HepG2 (cell line): ENCODE data around the gene RHAG. TPM values are rescaled to one million over a fixed set of nuclear protein-coding genes. Genes with fewer than 3 reads are reported as not detected.

Experiments
- CREM ChIP-seq, 2 experiments: sonication (generic) in 1 of 2; formaldehyde crosslinking in 1 of 2; IDR thresholded peaks; 2 replicates each; pipeline versions ENCODE4 v1.4.0 to v1.6.1; 2016 to 2020; ENCODE audit warnings: antibody characterized with exemption in 1 of 2, mild to moderate bottlenecking in 1 of 2, missing genetic modification reagents in 1 of 2
- ELF1 ChIP-seq: sonication (generic); formaldehyde crosslinking; IDR thresholded peaks from 2 replicates; pipeline ENCODE4 v1.4.0; 2020; ENCODE audit warnings: missing genetic modification reagents
- FOSL2 ChIP-seq: sonication (generic); formaldehyde crosslinking; IDR thresholded peaks from 2 replicates; pipeline ENCODE4 v1.4.0; 2020; ENCODE audit warnings: missing genetic modification reagents
- FOXA3 ChIP-seq: IDR thresholded peaks from 2 replicates; pipeline ENCODE4 v1.6.1; 2016; ENCODE audit warnings: missing genetic modification reagents, missing compliant biosample characterization
- FOXP1 ChIP-seq, 2 experiments: fragments of 450-650 bp in 1 of 2; IDR thresholded peaks; 2 replicates each; pipeline ENCODE4 v1.6.1; 2017 to 2018; ENCODE audit warnings: antibody characterized with exemption in 1 of 2
- PHF21A ChIP-seq: sonication (generic); formaldehyde crosslinking; IDR thresholded peaks from 2 replicates; pipeline ENCODE4 v1.5.0; 2020; ENCODE audit warnings: mild to moderate bottlenecking, missing genetic modification reagents
- RFXAP ChIP-seq: sonication (generic); formaldehyde crosslinking; IDR thresholded peaks from 2 replicates; pipeline ENCODE4 v1.4.0; 2020; ENCODE audit warnings: missing genetic modification reagents, borderline replicate concordance
- SALL1 ChIP-seq: sonication (generic); formaldehyde crosslinking; IDR thresholded peaks from 2 replicates; pipeline ENCODE4 v1.8.0; 2022; ENCODE audit warnings: mild to moderate bottlenecking, missing genetic modification reagents
- SNAPC2 ChIP-seq: sonication (generic); formaldehyde crosslinking; IDR thresholded peaks from 2 replicates; pipeline ENCODE4 v1.8.1; 2022; ENCODE audit warnings: mild to moderate bottlenecking, missing genetic modification reagents
- TCF7 ChIP-seq: sonication (generic); IDR thresholded peaks from 2 replicates; pipeline ENCODE4 v1.6.1; 2016; ENCODE audit warnings: antibody characterized with exemption, low read depth
- TEAD2 ChIP-seq: sonication (generic); formaldehyde crosslinking; IDR thresholded peaks from 2 replicates; pipeline ENCODE4 v1.9.0; 2021; ENCODE audit warnings: missing genetic modification reagents
- ZBTB21 ChIP-seq: sonication (generic); formaldehyde crosslinking; IDR thresholded peaks from 2 replicates; pipeline ENCODE4 v1.4.0; 2020; ENCODE audit warnings: missing genetic modification reagents
- ZNF335 ChIP-seq: sonication (generic); formaldehyde crosslinking; IDR thresholded peaks from 2 replicates; pipeline ENCODE4 v1.4.0; 2020; ENCODE audit warnings: missing genetic modification reagents
- ZNF761 ChIP-seq: sonication (generic); formaldehyde crosslinking; conservative IDR thresholded peaks from 2 replicates; pipeline ENCODE4 v1.4.0; 2020; ENCODE audit warnings: mild to moderate bottlenecking, missing genetic modification reagents
- ZNF879 ChIP-seq: sonication (generic); formaldehyde crosslinking; IDR thresholded peaks from 2 replicates; pipeline ENCODE4 v1.8.1; 2023; ENCODE audit warnings: missing genetic modification reagents
- polyA plus RNA-seq, 8 experiments: library from polyadenylated mRNA; depleted of rRNA in 3 of 8; stranded (reverse) in 7 of 8; unstranded in 1 of 8; fragments of >200 nt; fragmentation: Illumina TruSeq in 4 of 8; extraction: Trizol in 4 of 8; gene quantifications; 2 replicates each; pipeline versions ENCODE4 v1.2.1 to v1.2.3, GENCODE V29; 2011 to 2016; ENCODE audit warnings: low read depth in 4 of 8, missing spikeins in 1 of 8, mixed read lengths in 1 of 8; ENCODE audit not compliant: insufficient read depth in 1 of 8
- total RNA-seq, 5 experiments: library from RNA; depleted of rRNA; stranded (reverse); fragments of >200 nt; fragmentation: Illumina TruSeq; extraction: Trizol; gene quantifications; 2 replicates each; pipeline ENCODE4 v1.2.3, GENCODE V29; 2016; ENCODE audit warnings: low read depth in 1 of 5
- TF ChIP-seq, protein P1 (sequence below): IDR thresholded peaks from 2 replicates; pipeline ENCODE4 v1.6.1; 2016
- TF ChIP-seq, protein P2 (sequence below): IDR thresholded peaks from 2 replicates; pipeline ENCODE4 v1.4.0; 2020; ENCODE audit warnings: mild to moderate bottlenecking, missing genetic modification reagents
- TF ChIP-seq, protein P3 (sequence below): sonication (generic); formaldehyde crosslinking; IDR thresholded peaks from 2 replicates; pipeline ENCODE4 v1.8.1; 2023; ENCODE audit warnings: missing genetic modification reagents, inconsistent platforms, borderline replicate concordance
- TF ChIP-seq, protein P4 (sequence below): IDR thresholded peaks from 2 replicates; pipeline ENCODE4 v1.6.1; 2016; ENCODE audit warnings: control low read depth

Gene RHAG
- total and polyA plus RNA-seq, 2 of the 13 experiments (the other 11 are each of a cell fraction or from before 2014, with no cell fraction given), result not detected

DNA sequence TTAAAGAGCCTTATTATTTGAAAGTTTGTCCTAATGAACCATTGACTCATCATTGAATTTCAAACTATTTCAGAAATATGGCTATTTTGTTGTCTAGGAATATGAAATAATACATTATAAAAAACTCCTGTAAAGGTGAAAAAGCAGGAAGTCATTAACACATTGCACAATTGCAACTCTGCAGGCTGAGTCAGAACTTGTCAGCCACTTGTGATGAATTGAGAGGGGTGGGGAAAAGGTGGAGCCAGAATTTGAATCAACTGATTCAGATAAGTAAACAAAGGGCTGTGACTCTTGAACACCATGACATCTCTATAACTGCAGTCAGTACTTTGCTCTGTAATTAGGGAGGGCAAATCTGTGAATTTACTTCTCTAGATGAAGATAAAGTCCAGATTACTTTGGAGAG lies 80.2 kb downstream of the RHAG start (continued):
- no peak for TF ChIP-seq ZNF761 (CRISPR knock-in tag)
- TF ChIP-seq ZNF879 (CRISPR knock-in tag), result no peak
- TF ChIP-seq, protein P1, sequence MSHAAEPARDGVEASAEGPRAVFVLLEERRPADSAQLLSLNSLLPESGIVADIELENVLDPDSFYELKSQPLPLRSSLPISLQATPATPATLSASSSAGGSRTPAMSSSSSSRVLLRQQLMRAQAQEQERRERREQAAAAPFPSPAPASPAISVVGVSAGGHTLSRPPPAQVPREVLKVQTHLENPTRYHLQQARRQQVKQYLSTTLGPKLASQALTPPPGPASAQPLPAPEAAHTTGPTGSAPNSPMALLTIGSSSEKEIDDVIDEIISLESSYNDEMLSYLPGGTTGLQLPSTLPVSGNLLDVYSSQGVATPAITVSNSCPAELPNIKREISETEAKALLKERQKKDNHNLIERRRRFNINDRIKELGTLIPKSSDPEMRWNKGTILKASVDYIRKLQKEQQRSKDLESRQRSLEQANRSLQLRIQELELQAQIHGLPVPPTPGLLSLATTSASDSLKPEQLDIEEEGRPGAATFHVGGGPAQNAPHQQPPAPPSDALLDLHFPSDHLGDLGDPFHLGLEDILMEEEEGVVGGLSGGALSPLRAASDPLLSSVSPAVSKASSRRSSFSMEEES (CRISPR knock-in tag), result peak; percentile 65; the same call in 1 of the 2 replicates
- TF ChIP-seq, protein P2, sequence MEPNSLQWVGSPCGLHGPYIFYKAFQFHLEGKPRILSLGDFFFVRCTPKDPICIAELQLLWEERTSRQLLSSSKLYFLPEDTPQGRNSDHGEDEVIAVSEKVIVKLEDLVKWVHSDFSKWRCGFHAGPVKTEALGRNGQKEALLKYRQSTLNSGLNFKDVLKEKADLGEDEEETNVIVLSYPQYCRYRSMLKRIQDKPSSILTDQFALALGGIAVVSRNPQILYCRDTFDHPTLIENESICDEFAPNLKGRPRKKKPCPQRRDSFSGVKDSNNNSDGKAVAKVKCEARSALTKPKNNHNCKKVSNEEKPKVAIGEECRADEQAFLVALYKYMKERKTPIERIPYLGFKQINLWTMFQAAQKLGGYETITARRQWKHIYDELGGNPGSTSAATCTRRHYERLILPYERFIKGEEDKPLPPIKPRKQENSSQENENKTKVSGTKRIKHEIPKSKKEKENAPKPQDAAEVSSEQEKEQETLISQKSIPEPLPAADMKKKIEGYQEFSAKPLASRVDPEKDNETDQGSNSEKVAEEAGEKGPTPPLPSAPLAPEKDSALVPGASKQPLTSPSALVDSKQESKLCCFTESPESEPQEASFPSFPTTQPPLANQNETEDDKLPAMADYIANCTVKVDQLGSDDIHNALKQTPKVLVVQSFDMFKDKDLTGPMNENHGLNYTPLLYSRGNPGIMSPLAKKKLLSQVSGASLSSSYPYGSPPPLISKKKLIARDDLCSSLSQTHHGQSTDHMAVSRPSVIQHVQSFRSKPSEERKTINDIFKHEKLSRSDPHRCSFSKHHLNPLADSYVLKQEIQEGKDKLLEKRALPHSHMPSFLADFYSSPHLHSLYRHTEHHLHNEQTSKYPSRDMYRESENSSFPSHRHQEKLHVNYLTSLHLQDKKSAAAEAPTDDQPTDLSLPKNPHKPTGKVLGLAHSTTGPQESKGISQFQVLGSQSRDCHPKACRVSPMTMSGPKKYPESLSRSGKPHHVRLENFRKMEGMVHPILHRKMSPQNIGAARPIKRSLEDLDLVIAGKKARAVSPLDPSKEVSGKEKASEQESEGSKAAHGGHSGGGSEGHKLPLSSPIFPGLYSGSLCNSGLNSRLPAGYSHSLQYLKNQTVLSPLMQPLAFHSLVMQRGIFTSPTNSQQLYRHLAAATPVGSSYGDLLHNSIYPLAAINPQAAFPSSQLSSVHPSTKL (CRISPR knock-in tag), result peak; percentile 64
- 0 out of 2 replicates have a peak, but pooled peaks have one; percentile 26 for TF ChIP-seq ZBTB21 (CRISPR knock-in tag)
- TF ChIP-seq FOSL2, result peak; percentile 97
- TF ChIP-seq ELF1 (CRISPR knock-in tag), result peak; percentile 65
- peak; percentile 62; the same call in 1 of the 2 replicates for TF ChIP-seq CREM (IDR thresholded peaks at IDR 0.05)
- TF ChIP-seq CREM (CRISPR knock-in tag; IDR thresholded peaks at IDR 0.05), result no peak
- peak; percentile 91 for TF ChIP-seq FOXA3 (CRISPR knock-in tag)
- TF ChIP-seq RFXAP, result no peak
- peak; percentile 57 for TF ChIP-seq TCF7
- no peak for TF ChIP-seq TEAD2
- TF ChIP-seq, protein P3, sequence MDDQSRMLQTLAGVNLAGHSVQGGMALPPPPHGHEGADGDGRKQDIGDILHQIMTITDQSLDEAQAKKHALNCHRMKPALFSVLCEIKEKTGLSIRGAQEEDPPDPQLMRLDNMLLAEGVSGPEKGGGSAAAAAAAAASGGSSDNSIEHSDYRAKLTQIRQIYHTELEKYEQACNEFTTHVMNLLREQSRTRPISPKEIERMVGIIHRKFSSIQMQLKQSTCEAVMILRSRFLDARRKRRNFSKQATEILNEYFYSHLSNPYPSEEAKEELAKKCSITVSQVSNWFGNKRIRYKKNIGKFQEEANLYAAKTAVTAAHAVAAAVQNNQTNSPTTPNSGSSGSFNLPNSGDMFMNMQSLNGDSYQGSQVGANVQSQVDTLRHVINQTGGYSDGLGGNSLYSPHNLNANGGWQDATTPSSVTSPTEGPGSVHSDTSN (CRISPR knock-in tag), result no peak
- TF ChIP-seq FOXP1 (IDR thresholded peaks at IDR 0.05), result no peak
- TF ChIP-seq FOXP1 (CRISPR knock-in tag; IDR thresholded peaks at IDR 0.05), result peak; percentile 66; the same call in 1 of the 2 replicates
- no peak for TF ChIP-seq SNAPC2
- TF ChIP-seq, protein P4, sequence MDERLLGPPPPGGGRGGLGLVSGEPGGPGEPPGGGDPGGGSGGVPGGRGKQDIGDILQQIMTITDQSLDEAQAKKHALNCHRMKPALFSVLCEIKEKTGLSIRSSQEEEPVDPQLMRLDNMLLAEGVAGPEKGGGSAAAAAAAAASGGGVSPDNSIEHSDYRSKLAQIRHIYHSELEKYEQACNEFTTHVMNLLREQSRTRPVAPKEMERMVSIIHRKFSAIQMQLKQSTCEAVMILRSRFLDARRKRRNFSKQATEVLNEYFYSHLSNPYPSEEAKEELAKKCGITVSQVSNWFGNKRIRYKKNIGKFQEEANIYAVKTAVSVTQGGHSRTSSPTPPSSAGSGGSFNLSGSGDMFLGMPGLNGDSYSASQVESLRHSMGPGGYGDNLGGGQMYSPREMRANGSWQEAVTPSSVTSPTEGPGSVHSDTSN, result peak; percentile 75
- 0 out of 2 replicates have a peak, but pooled peaks have one; percentile 73 for TF ChIP-seq ZNF335 (CRISPR knock-in tag)
- TF ChIP-seq PHF21A (CRISPR knock-in tag), result 0 out of 2 replicates have a peak, but pooled peaks have one; percentile 24
- TF ChIP-seq SALL1 (CRISPR knock-in tag), result peak; percentile 19; the same call in 1 of the 2 replicates
